HTERT RPE-1 (cell line): ENCODE measurements around the gene CTAG1A.
"Not testable (repeated sequence)": the region's sequence is repeated elsewhere in the genome, so short reads cannot be mapped to it uniquely, and the experiment has no call there.

Source experiments
- in situ Hi-C: fragments of 300-500 bp; cut with MboI; formaldehyde crosslinking; loops from 4 replicates; pipeline ENCODE4 v1.14.3; 2020; ENCODE audit warnings: low sequenced_read_pairs

CTAG1A gene

GRCh38 chrX:154570361-154570760, 14.6 kb upstream of the CTAG1A start:
- in situ Hi-C loops = not testable (repeated sequence)

GRCh38 chrX:154573061-154573460, 11.9 kb upstream of the CTAG1A start:
- in situ Hi-C loops = not testable (repeated sequence)

- in situ Hi-C loops = not testable (repeated sequence)
These were observed 9.9 kb upstream of the CTAG1A start for GRCh38 chrX:154575076-154575475.

DNA sequence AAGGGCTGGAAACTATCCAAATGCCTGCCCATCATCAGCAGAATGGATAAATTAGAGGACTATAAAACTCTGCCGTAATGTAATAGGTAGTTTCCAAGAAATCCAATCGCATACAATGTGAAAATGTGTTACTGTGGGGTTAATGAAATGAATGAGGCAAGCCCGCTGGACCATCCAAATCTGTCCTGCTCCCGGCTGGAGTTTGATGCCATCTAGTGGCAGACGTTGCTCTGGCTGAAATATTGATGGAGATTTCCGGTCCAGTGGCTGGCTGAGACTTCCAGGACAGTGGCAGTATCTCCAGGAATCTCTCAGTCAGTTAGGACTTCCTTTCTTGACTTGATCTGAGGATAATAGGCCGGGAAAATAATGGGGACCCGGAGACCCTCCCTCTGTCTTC, 1.9 kb upstream of the CTAG1A start:
- in situ Hi-C loops = not testable (repeated sequence)

GRCh38 chrX:154590415-154590814, 5.5 kb downstream of the CTAG1A start:
- in situ Hi-C loops = not testable (repeated sequence)

DNA sequence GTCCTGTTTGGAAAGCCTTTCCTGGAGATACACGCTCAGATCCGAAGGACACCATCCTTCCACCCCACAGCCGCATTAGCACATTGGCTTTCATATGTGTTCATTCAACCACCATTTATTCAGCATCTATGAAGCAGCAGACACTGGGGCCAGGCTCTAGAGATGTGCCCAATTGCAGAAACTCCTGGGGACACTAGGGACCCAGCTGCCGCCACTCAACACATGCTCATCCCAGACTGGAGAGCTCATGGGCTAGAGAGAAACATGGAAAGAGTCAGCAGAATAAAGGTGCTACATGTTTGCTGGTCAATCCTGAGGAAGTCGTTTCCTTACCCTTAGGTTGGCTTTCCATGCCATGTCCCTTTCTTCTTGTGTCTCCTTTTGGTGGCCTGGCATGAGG, 7.6 kb downstream of the CTAG1A start:
- in situ Hi-C loops = no loop called here

- in situ Hi-C loops = no loop called here
These were observed 8.3 kb downstream of the CTAG1A start for GRCh38 chrX:154593201-154593600.

GRCh38 chrX:154594491-154594890, 9.6 kb downstream of the CTAG1A start:
- in situ Hi-C loops = no loop called here

DNA sequence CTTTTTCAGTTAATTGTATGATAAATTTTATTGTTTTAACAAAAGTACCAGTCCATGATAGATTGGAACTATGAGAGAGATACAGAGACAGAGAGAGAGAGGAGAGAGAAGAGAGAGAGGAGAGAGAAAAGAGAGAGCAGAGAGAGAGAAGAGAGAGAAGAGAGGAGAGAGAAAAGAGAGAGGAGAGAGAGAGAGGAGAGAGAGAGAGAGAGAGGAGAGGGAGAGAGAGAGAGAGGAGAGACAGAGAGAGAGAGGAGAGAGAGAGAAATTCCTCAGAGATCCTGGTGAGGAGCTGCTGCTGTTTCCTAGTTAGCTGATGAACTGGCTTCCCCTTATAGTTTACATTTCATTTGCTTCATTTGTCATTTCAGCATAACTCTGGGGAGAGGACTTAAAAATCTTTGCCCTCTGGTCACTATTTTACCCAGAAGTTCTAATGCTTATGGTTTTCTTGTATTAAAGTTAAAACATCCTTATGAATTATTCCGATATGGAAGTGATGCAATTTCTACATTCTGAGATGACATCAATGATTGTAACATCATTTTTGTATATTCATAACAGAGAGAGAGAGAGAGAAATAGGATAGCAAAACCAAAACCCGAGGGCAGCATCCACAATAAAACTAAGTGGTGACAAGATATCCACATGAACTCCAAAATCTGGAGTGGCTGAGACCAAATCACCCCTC, 10.8 kb downstream of the CTAG1A start:
- in situ Hi-C loops = no loop called here

DNA sequence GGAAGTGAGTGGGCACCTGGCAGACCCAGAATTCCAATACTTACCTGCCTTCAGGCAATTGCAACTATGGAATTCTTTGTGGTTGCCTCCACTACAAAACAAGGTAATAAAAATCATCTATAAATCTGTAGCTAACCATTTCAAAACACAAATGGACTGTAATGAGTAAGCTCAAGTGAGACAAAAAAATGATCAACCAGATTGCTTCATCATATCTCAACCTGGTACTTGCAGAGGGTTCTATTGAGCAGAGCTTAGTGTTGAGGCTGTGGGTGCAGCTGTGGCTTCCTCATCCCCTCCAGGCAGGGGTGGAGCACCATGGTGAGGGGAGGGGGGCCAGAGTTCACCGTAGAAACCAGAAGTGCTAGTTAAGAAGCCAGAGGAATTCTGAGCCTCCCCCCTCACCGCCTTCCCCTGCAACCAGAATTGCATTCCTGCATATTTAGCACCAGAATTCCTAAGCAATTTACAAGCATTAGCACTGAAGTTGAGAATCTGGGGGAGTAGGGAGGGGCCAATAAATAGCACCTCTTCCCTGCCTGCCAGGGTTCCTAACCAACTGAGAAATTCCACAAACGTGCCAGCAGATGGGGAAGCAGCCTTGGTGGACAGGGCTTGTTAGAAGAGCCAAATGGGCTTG, 11.5 kb downstream of the CTAG1A start:
- in situ Hi-C loops = no loop called here

GRCh38 chrX:154597221-154597620, 12.3 kb downstream of the CTAG1A start:
- in situ Hi-C loops = no loop called here

GRCh38 chrX:154598656-154599055, 13.7 kb downstream of the CTAG1A start:
- in situ Hi-C loops = no loop called here

- in situ Hi-C loops = no loop called here
These were observed 14.6 kb downstream of the CTAG1A start for GRCh38 chrX:154599531-154599930.

GRCh38 chrX:154600759-154601374, 15.9 kb downstream of the CTAG1A start:
- in situ Hi-C loops = no loop called here

GRCh38 chrX:154602226-154602625, 17.3 kb downstream of the CTAG1A start:
- in situ Hi-C loops = no loop called here

GRCh38 chrX:154602766-154603437, 18.0 kb downstream of the CTAG1A start:
- in situ Hi-C loops = no loop called here

DNA sequence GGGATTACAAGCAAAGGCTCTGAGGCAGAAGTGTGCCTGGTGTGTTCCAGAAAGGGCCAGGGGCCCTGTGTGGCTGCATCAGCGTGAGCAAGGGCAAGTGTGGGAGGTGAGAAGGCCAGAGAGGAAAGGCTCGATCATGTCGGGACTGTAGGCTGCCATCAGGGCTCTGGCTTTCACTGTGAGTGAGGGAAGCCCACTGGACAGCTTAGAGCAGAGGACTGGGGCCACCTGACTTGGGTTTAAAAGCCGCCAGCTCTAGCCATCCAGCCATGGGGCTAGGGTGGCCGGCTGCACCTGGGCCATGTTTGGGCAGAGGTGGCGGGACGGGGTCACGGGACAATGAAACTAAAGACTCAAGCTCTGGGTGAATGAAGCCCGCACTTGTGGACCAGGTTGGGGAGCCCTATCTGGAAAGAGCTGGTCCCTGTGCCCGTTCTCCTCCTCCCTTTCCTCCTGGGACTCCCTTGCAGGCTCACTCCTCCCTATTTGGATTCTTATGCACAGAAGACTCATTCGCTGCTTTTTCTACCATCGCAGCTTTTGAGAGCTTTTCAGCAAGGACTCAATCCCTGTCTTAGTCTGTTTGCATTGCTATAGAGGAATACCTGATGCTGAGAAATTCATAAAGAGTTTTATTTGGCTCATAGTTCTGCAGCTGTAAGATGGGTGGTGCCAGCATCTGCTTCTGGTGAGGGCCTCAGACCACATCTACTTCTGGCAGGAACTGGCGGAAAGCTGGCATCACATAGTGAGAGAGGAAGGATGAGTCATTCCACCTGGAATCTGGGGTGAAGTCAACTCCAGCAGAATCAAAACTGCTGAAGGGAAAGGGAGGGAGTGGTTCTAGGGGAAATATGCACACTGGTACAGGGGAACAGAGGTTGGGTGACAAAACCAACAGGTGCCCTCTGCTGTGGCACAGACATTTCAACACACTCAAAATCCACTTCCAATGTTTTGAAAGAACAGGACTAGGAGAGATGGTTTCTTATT, 18.8 kb downstream of the CTAG1A start:
- in situ Hi-C loops = no loop called here

GRCh38 chrX:154605566-154605965, 20.6 kb downstream of the CTAG1A start:
- in situ Hi-C loops = no loop called here

DNA sequence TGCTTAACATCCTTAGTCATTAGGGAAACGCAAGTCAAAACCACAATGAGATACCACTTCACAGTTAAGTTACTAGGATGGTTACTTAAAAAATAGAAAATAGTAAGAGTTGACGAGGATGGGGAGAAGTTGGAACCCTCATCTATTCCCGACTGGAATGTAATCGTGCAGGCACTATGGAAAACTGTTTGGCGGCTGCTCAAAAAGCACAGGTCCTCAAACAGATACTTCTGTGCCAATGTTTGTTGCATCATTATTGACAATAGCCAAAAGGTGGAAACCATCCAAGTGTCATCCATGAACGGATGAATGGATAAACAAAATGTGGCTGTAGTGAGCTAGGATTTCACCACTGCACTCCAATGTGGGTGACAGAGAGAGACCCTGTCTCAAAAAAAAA, 22.4 kb downstream of the CTAG1A start:
- in situ Hi-C loops = no loop called here

- in situ Hi-C loops = not testable (repeated sequence)
These were observed 23.0 kb downstream of the CTAG1A start for GRCh38 chrX:154607976-154608375.
